Activated T-cell treated with anti-CD3 and anti-CD28 coated beads, Interleukin-2, amount 50 U/mL, for 4 hours (primary cell): Measurements from ENCODE around the gene EFHB. TPM values are rescaled to one million over a fixed set of nuclear protein-coding genes. Genes with fewer than 3 reads are reported as not detected.

Experiments
- ATAC-seq, 2 donors: fragments of 200-7000 bp; cut with Tn5 transposase; one replicate each; pipeline ENCODE4 v1.10.0; 2021
- DNase-seq: peaks from one replicate; pipeline ENCODE4 v3.0.0-alpha.2; 2020
- H3K27me3 Mint-ChIP-seq: one replicate; pipeline ENCODE4 v1.8.0; 2021; ENCODE audit warnings: low read depth, mixed read lengths
- H3K36me3 Mint-ChIP-seq: one replicate; pipeline ENCODE4 v1.8.0; 2022; ENCODE audit warnings: mixed read lengths; ENCODE audit not compliant: insufficient read depth
- H3K4me1 Mint-ChIP-seq: one replicate; pipeline ENCODE4 v1.8.0; 2021; ENCODE audit warnings: low read depth, mixed read lengths
- H3K4me3 Mint-ChIP-seq: one replicate; pipeline ENCODE4 v1.8.0; 2021; ENCODE audit warnings: mild to moderate bottlenecking, moderate library complexity, mixed read lengths
- H3K9me3 Mint-ChIP-seq: one replicate; pipeline ENCODE4 v1.8.0; 2021; ENCODE audit warnings: mixed read lengths
- total RNA-seq, 3 donors: library from RNA; stranded (reverse); gene quantifications; one replicate each; pipeline ENCODE4 v1.2.1, GENCODE V29; 2021

The EFHB gene
- total RNA-seq, 3 donors from 2014 or later, result 0.63 to 0.71 TPM; not detected in 1

DNA sequence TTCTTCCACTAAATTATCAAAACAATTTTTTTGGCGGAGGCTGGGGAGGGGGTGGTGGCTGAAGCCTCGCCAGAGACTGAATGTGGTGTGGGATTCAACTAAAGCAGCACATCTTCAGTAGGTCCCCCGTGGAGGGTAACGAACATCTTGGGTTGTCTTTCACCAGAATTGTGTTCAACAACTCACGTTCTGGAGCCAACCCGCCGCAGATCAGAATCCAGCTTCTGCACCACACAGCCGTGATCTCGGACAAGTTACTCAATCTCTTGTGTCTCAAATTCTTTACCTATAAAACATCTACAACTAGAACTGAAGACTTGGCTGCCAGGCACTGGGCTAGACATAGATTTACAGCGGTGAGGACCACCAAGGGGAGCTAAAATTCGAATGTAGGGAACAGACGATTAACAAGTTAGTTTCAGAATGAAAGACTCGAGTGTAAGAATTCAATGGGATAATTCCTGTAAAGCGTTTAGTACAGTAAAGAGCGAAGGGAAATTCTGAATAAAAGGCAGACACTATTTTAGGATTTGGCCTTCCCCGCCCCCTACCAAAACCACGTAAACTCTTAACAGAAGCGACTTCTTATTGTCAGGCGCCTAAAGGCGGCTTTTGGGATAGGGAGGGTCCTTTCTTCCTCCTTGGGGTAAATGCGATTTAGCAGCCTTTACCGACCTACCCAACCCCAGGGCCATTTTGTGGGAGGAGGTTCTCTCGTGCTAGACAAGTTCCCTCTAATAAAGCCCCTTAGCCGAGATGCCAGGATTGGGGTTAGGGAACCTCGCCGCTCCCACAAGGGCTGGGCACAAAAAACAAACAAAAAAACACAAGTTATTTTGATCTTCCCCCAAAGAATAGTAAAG is 12.2 kb upstream of the EFHB start:
- DNase-seq (no peak), ATAC-seq (peak; percentile 0 to 2)
- H3K36me3 Mint-ChIP-seq, result peaks cover 3% of the 10 kb centered on the region
- peak overlapping the region; percentile 99 for H3K4me3 Mint-ChIP-seq
- H3K9me3 Mint-ChIP-seq, result no peaks in the 10 kb centered on the region
- H3K27me3 Mint-ChIP-seq, result no peaks in the 10 kb centered on the region
- peaks cover 37% of the 10 kb centered on the region for H3K4me1 Mint-ChIP-seq

DNA sequence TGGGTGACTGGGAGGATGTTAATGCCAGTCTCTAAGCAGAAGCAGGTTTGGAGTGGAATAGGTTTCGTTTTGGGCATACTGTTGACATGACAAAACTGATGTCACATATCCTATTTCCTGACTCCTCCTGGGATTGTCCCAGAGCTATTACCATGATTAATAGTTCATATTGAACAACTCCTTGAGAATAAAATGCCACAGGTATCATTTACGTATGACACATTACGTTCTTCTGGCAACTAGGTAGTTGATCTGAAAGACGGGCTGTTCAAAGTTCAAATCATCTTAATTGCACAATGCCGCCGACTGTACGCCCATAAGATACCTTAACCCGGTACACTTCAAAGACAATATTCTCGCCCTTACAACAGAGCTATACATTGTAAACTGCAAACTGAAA is 11.5 kb upstream of the EFHB start:
- ATAC-seq (no peak), DNase-seq (no peak)
- H3K27me3 Mint-ChIP-seq, result no peaks in the 10 kb centered on the region
- no peaks in the 10 kb centered on the region for H3K9me3 Mint-ChIP-seq
- H3K4me1 Mint-ChIP-seq, result peaks cover 31% of the 10 kb centered on the region
- no peaks in the 10 kb centered on the region for H3K36me3 Mint-ChIP-seq
- peak overlapping the region; percentile 99 for H3K4me3 Mint-ChIP-seq

DNA sequence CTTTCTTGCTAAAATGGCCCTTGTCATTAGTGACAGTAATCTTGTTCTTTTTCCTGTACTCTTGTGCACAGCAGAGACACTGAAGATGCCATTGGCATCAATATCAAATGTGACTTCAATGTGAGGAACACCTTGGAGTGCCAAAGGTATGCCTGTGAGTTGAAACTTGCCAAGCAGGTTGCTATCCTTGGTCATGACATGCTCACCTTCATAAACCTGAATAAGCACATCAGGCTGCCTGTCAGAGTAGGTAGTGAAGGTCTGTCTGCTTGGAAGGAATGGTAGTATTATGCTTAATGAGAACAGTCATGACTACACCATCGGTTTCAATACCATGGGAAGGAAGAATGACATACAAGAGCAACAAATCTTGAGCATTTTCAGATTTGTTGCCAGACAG is 6.6 kb upstream of the EFHB start:
- Mint-ChIP-seq H3K9me3 (no peaks in the 10 kb centered on the region), H3K36me3 (no peaks in the 10 kb centered on the region)
- DNase-seq, result no peak

DNA sequence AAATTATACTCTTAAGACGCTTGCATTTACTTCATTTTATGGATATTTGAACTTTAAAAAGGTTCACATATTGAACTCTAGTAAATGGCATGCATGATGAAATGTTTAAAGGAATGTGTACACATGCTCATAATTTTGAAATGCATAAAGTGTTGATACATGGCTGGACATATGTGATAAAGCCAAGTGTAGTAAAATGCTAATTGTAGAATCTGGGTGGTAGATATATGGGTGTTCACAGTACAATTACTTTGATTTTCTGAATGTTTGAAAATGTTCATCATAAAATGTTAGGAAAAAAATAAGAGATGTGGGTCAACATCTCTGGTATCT is 4.2 kb upstream of the EFHB start:
- Mint-ChIP-seq H3K36me3 (no peaks in the 10 kb centered on the region), H3K4me3 (no peak overlapping the region), H3K9me3 (no peaks in the 10 kb centered on the region), H3K4me1 (peaks cover 10% of the 10 kb centered on the region), H3K27me3 (peaks cover 8% of the 10 kb centered on the region)
- DNase-seq, result no peak
- no peak for ATAC-seq

More for the DNA sequence above, 6.6 kb upstream of the EFHB start:
- Mint-ChIP-seq H3K27me3 (no peaks in the 10 kb centered on the region), H3K4me1 (peaks cover 10% of the 10 kb centered on the region), H3K4me3 (no peak overlapping the region)
- no peak for ATAC-seq

DNA sequence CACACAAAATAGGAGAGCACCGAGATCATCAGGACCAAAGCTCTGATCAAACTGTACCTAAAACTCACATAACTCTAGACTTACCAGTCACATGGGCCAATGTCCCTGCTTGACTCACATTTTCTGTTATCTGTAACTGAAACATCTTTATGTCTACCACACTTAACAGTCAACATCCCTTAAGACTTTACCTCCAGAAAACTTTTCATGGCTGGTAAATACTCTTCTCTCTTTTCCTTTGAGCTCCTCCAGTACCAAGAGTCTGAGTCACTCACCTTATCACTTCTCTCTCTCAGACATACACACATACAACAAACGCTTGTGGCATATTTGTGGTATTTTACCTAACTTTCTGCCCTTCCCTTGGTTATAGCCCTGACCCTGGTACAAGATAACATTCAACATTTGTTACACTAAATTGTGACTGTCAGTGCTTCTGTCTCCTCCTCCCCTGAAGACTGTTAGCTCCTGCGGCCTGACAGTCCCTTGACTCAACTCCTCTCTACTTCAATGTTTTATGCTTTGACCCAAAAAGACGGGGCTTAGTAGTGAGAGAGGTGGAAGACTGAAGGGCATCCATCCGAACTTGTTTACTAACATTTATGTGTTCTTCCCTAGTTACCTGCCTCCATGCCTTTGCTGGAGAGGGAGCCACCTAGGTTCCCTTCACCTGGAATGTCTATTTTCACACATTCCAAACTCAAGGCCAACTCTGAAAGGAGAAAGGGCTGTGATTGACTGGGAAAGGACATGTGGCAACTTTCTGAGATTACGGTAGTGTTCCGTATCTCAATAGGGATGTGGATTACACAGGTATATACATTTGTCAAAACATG is 3.7 kb upstream of the EFHB start:
- Mint-ChIP-seq H3K27me3 (peaks cover 10% of the 10 kb centered on the region), H3K4me3 (no peak overlapping the region), H3K36me3 (no peaks in the 10 kb centered on the region), H3K9me3 (no peaks in the 10 kb centered on the region), H3K4me1 (peaks cover 12% of the 10 kb centered on the region)
- ATAC-seq (peak; percentile 91 to 93), DNase-seq (no peak)

DNA sequence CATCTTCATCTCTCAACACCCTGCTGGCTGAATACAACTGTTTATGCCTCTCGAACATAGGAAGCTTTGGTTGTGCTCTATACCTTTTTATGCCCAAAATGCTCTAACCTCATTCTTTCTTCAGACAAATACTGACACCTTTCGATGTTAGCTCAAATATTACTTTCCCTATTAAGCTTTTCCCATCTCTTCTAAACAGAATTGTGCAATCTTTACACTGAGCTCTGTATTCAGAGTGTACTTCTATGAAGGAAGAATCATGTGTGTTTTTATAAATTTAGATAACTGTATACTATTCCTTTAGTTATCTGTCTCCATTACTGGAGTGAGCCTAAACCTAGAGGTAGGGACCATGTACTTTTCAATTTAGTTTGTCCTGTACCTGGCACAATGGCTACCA is 1.6 kb downstream of the EFHB start:
- H3K27me3 Mint-ChIP-seq, result peaks cover 11% of the 10 kb centered on the region
- H3K4me1 Mint-ChIP-seq, result peaks cover 21% of the 10 kb centered on the region
- H3K4me3 Mint-ChIP-seq, result no peak overlapping the region

DNA sequence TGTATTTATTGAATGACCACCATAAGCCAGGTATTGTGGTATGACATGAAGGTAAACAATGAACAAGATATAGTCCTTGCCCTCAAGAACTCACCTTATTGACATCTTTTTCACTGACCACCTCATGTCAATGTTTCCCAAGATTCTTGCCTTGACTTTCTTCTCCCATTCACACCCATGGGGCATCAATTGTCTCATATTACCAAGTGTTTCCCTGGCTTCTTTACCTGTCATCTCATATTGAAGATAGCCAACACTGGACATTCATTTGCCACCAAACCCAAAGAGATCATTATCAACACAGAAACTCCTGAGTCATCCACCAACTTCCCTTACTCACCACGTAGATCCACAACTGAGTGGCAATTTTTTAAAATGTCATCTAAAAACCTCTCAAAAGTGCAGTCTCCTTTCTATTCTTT is 2.2 kb downstream of the EFHB start:
- H3K27me3 Mint-ChIP-seq, result peaks cover 11% of the 10 kb centered on the region
- H3K4me1 Mint-ChIP-seq, result peaks cover 17% of the 10 kb centered on the region
- H3K9me3 Mint-ChIP-seq, result no peaks in the 10 kb centered on the region
- no peak overlapping the region for H3K4me3 Mint-ChIP-seq
- DNase-seq (no peak), ATAC-seq (peak; percentile 43 to 66)
- H3K36me3 Mint-ChIP-seq, result no peaks in the 10 kb centered on the region

More for the DNA sequence above, 1.6 kb downstream of the EFHB start:
- ATAC-seq, result no peak
- Mint-ChIP-seq H3K9me3 (no peaks in the 10 kb centered on the region), H3K36me3 (no peaks in the 10 kb centered on the region)
- no peak for DNase-seq

DNA sequence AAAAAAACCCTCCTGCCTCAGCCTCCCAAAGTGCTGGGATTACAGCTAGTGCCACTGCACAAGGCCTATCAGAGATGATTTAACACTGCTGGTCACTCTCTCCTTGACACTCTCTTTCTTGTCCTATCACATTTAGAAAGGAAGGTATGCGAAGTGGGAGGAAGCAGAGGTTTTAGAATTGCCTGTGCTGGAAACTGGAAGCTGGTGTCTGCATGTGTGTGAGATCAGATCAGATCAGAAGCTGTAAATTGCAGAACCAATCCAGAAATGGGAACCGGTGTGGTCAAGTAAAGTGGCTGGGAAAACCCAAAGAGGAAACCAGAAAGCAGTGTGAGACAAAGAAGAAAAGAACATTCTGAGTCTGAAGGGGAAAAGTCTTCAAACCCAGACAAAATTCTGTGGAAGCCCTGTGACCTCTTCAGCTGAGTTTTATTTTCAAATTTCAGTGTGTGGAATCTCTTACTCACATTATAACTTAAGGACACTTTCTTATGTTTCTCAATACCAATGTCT is 2.8 kb downstream of the EFHB start:
- Mint-ChIP-seq H3K27me3 (peaks cover 11% of the 10 kb centered on the region), H3K4me1 (peaks cover 17% of the 10 kb centered on the region), H3K4me3 (no peak overlapping the region), H3K36me3 (no peaks in the 10 kb centered on the region), H3K9me3 (no peaks in the 10 kb centered on the region)
- DNase-seq, result no peak
- peak; percentile 86 to 89 for ATAC-seq

DNA sequence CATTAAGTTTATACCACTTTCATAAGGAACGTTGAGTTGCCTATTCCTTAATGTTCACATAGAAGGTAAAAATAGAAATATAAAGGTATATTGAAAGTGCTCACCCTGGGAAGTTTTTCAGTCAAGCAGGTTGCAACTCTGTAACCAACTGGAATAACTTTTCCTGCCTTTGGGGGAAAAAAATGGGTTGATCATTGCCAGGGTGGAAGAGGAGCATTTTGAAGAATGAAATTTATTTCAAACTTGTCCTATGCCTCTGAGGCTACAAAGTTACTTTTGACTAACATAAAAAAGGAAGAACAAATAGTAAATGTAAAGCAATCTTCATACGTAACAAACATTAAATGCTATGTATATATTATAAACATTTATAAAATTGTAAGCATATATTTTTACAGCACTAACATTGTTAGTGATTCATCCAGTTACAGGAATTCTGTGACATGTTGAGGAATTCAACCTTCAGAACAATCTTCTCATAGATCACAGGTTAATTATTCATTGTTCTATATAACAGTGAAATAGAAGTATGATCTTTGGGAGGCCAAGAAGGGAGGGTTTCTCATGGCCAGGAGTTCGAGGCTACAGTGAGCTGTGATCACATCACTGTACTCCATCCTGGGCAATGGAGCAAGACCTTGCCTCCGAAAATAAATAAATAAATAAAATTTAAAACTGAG is 13.5 kb downstream of the EFHB start:
- Mint-ChIP-seq H3K4me3 (no peak overlapping the region), H3K9me3 (no peaks in the 10 kb centered on the region), H3K4me1 (no peaks in the 10 kb centered on the region), H3K36me3 (no peaks in the 10 kb centered on the region), H3K27me3 (no peaks in the 10 kb centered on the region)
- no peak for ATAC-seq
- no peak for DNase-seq

DNA sequence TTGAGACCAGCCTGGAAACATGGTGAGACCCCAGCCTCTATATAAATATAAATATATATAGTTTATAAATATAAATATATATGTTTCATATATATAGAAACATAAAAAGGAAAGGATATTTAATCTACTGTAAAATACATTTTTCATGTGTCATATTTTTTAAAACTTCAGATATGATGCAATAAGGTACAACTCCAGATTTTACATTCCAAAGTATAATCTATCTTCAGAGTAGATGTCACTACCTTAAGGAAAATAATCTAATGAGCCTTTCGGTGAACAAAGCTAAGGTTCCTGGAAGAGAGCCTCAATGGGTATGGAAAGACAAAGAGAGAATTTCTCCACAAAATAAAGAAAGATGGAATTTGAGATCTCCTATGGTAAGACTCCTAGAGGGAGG is 16.9 kb downstream of the EFHB start:
- Mint-ChIP-seq H3K27me3 (no peaks in the 10 kb centered on the region), H3K36me3 (peaks cover 3% of the 10 kb centered on the region), H3K9me3 (peaks cover 5% of the 10 kb centered on the region), H3K4me3 (no peak overlapping the region), H3K4me1 (no peaks in the 10 kb centered on the region)
- ATAC-seq (no peak), DNase-seq (no peak)

DNA sequence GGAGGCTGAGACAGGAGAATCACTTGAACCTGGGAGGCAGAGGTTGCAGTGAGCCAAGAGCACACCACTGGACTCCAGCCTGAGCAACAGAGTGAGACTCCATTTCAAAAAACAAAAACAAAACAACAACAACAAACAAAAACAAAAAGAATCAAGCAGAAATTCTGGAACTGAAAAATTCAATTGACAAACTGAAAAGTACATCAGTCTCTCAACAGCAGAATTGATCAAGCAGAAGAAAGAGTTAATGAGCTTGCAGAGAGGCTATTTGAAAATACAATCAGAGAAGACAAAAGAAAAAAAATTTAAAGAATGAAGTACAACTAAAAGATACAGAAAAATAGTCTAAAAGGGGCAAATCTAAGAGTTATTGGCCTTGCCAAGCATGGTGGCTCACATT is 22.6 kb downstream of the EFHB start:
- Mint-ChIP-seq H3K27me3 (no peaks in the 10 kb centered on the region), H3K36me3 (peaks cover 8% of the 10 kb centered on the region), H3K4me1 (no peaks in the 10 kb centered on the region), H3K9me3 (peaks cover 17% of the 10 kb centered on the region), H3K4me3 (no peak overlapping the region)
- DNase-seq (no peak), ATAC-seq (no peak)

DNA sequence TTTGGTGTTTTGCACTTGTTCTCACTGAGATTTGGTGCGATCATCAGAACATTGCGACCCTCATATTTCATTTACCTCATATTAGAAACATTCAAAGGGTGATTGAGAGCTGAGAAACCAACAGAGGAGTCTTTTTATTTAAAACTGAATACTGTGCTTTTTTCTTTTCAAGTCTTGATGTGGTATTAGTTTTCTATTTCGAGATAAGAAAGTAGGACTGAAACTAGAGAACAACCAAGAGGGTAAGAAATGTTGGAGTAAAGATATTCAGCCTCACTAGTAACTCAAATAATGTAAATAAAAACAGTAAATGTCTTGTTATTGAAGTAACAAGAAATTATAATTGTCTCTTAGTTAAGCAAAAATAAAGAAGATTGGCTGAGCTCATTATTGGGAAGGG is 26.5 kb downstream of the EFHB start:
- Mint-ChIP-seq H3K27me3 (no peaks in the 10 kb centered on the region), H3K9me3 (peaks cover 12% of the 10 kb centered on the region), H3K36me3 (peaks cover 5% of the 10 kb centered on the region), H3K4me1 (no peaks in the 10 kb centered on the region), H3K4me3 (no peak overlapping the region)
- ATAC-seq, result no peak
- DNase-seq, result no peak

DNA sequence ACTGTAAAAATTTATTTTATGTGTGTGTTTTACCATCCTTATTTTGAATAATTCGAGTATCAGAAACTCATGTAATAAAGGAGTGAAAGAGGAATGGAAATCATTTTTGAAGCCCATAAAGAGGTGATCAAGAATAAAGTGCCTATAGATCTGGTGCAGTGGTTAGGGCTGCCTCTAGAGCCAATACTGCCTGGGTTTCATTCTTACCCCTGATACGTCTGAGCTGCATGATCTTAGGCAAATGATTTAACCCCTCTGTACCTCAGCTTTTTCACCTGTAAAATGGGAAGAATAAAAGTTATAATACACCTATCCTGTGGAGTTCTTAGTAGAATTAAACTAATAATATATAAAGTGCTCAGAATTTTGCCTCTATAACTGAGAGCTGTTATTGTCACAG is 30.4 kb downstream of the EFHB start:
- ATAC-seq, result no peak
- H3K4me3 Mint-ChIP-seq, result no peak overlapping the region
- no peaks in the 10 kb centered on the region for H3K27me3 Mint-ChIP-seq
- H3K4me1 Mint-ChIP-seq, result no peaks in the 10 kb centered on the region
- H3K36me3 Mint-ChIP-seq, result no peaks in the 10 kb centered on the region
- no peak for DNase-seq
- H3K9me3 Mint-ChIP-seq, result no peaks in the 10 kb centered on the region

DNA sequence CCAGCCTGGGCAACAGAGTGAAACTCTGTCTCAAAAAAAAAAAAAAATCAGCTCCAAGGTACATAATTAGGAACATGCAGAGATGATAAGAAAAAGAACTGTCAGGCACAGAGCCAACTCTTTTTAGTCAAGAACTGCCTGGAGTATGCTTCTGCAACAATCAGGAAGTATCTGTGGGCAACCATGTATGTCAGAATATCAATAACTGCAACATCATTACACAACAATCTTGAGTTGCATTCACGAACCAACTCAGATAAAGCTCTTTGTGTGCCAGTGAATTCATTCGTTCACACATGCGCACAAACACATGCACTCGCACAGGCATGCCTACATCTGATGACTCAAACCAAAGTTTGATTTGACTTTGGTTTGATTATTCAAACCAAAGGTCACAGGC is 32.1 kb downstream of the EFHB start:
- H3K4me1 Mint-ChIP-seq, result no peaks in the 10 kb centered on the region
- H3K4me3 Mint-ChIP-seq, result no peak overlapping the region
- H3K27me3 Mint-ChIP-seq, result no peaks in the 10 kb centered on the region
- ATAC-seq, result no peak
- no peaks in the 10 kb centered on the region for H3K9me3 Mint-ChIP-seq
- H3K36me3 Mint-ChIP-seq, result no peaks in the 10 kb centered on the region
- DNase-seq, result no peak
